H9 (cell line): ENCODE measurements around the gene RNF31. TPM values are rescaled to one million over a fixed set of nuclear protein-coding genes. Genes with fewer than 3 reads are reported as not detected.

ENCODE experiments used
- DNase-seq: peaks from one replicate; pipeline ENCODE4 v3.0.0-alpha.2; 2017
- H2AFZ ChIP-seq: one replicate; pipeline ENCODE4 v1.6.1; 2013; ENCODE audit warnings: mild to moderate bottlenecking, low read length, control low read depth, moderate library complexity
- H2AK5ac ChIP-seq: 2 replicates; pipeline ENCODE4 v1.6.1; 2013; ENCODE audit warnings: low read length, control low read depth, mixed read lengths; ENCODE audit not compliant: insufficient read length
- H2BK120ac ChIP-seq: one replicate; pipeline ENCODE4 v1.6.1; 2013; ENCODE audit warnings: low read depth, mild to moderate bottlenecking, low read length, control low read depth, inconsistent platforms; ENCODE audit not compliant: poor library complexity, severe bottlenecking
- H2BK12ac ChIP-seq: 2 replicates; pipeline ENCODE4 v1.6.1; 2013; ENCODE audit warnings: low read length, control low read depth, mixed read lengths, low read depth; ENCODE audit not compliant: insufficient read length
- H2BK15ac ChIP-seq: 2 replicates; pipeline ENCODE4 v1.6.1; 2013; ENCODE audit warnings: low read depth, low read length, control low read depth
- H2BK20ac ChIP-seq: one replicate; pipeline ENCODE4 v1.6.1; 2013; ENCODE audit warnings: low read depth, mild to moderate bottlenecking, low read length, control low read depth, inconsistent platforms; ENCODE audit not compliant: poor library complexity, severe bottlenecking
- H2BK5ac ChIP-seq: 2 replicates; pipeline ENCODE4 v1.6.1; 2013; ENCODE audit warnings: low read length, control low read depth, mixed read lengths; ENCODE audit not compliant: insufficient read length
- H3K14ac ChIP-seq: 2 replicates; pipeline ENCODE4 v1.6.1; 2013; ENCODE audit warnings: low read length, control low read depth; ENCODE audit not compliant: insufficient read depth
- H3K18ac ChIP-seq: 2 replicates; pipeline ENCODE4 v1.6.1; 2013; ENCODE audit warnings: low read depth, mild to moderate bottlenecking, mixed read lengths, low read length, control low read depth; ENCODE audit not compliant: insufficient read length
- H3K23ac ChIP-seq: 2 replicates; pipeline ENCODE4 v1.6.1; 2013; ENCODE audit warnings: low read length, control low read depth, mixed read lengths, low read depth; ENCODE audit not compliant: insufficient read length
- H3K23me2 ChIP-seq: 2 replicates; pipeline ENCODE4 v1.6.1; 2013; ENCODE audit warnings: low read depth, mild to moderate bottlenecking, mixed read lengths, low read length, control low read depth; ENCODE audit not compliant: insufficient read length, poor library complexity, severe bottlenecking
- H3K27ac ChIP-seq: 2 replicates; pipeline ENCODE4 v1.5.1; 2013; ENCODE audit warnings: low read length, control low read depth, mixed read lengths, low read depth; ENCODE audit not compliant: insufficient read length
- H3K27me3 ChIP-seq: 2 replicates; pipeline ENCODE4 v1.6.1; 2013; ENCODE audit warnings: low read length, control low read depth, inconsistent platforms; ENCODE audit not compliant: insufficient read depth
- H3K4ac ChIP-seq: 2 replicates; pipeline ENCODE4 v1.6.1; 2013; ENCODE audit warnings: low read depth, mild to moderate bottlenecking, control low read depth, inconsistent platforms, low read length, moderate library complexity
- H3K4me1 ChIP-seq: 2 replicates; pipeline ENCODE4 v1.6.1; 2013; ENCODE audit warnings: low read length, control low read depth, inconsistent platforms; ENCODE audit not compliant: insufficient read depth
- H3K4me2 ChIP-seq: 2 replicates; pipeline ENCODE4 v1.6.1; 2013; ENCODE audit warnings: low read length, control low read depth, mixed read lengths; ENCODE audit not compliant: insufficient read length, insufficient read depth
- H3K56ac ChIP-seq: 2 replicates; pipeline ENCODE4 v1.6.1; 2013; ENCODE audit warnings: low read depth, mild to moderate bottlenecking, mixed read lengths, low read length, control low read depth; ENCODE audit not compliant: insufficient read length
- H3K79me1 ChIP-seq: 2 replicates; pipeline ENCODE4 v1.6.1; 2013; ENCODE audit warnings: low read depth, mild to moderate bottlenecking, moderate library complexity, low read length, control low read depth, inconsistent platforms; ENCODE audit not compliant: insufficient read depth, poor library complexity, severe bottlenecking
- H3K79me2 ChIP-seq: 2 replicates; pipeline ENCODE4 v1.6.1; 2013; ENCODE audit warnings: low read length, control low read depth, inconsistent platforms; ENCODE audit not compliant: insufficient read depth
- H3K9ac ChIP-seq: 2 replicates; pipeline ENCODE4 v1.6.1; 2013; ENCODE audit warnings: low read length, control low read depth, mixed read lengths; ENCODE audit not compliant: insufficient read length; ENCODE audit errors: extremely low read depth
- H3K9me3 ChIP-seq: one replicate; pipeline ENCODE4 v1.6.1; 2013; ENCODE audit warnings: low read depth, low read length, inconsistent platforms; ENCODE audit not compliant: control insufficient read depth
- H3T11ph ChIP-seq: one replicate; pipeline ENCODE4 v1.6.1; 2013; ENCODE audit warnings: mild to moderate bottlenecking, low read length, control low read depth, inconsistent platforms
- H4K20me1 ChIP-seq: one replicate; pipeline ENCODE4 v1.6.1; 2013; ENCODE audit not compliant: control insufficient read depth, insufficient read length, insufficient read depth
- H4K5ac ChIP-seq: 2 replicates; pipeline ENCODE4 v1.6.1; 2013; ENCODE audit warnings: low read depth, mild to moderate bottlenecking, mixed read lengths, low read length, control low read depth; ENCODE audit not compliant: insufficient read length
- H4K8ac ChIP-seq: replicated peaks from 2 replicates; pipeline ENCODE4 v1.6.1; 2013; ENCODE audit warnings: low read length, control low read depth, mixed read lengths, low read depth; ENCODE audit not compliant: insufficient read length
- H4K91ac ChIP-seq: 2 replicates; pipeline ENCODE4 v1.6.1; 2013; ENCODE audit warnings: low read depth, mild to moderate bottlenecking, moderate library complexity, mixed read lengths, low read length, control low read depth; ENCODE audit not compliant: insufficient read length
- H3K27ac Mint-ChIP-seq, 3 experiments: 2 replicates in 2 of 3; 3 replicates in 1 of 3; pipeline ENCODE4 v1.8.0; 2020 to 2021; ENCODE audit warnings: mixed read lengths in 3 of 3, mild to moderate bottlenecking in 1 of 3, moderate library complexity in 1 of 3
- H3K27me3 Mint-ChIP-seq: 2 replicates; pipeline ENCODE4 v1.8.0; 2021; ENCODE audit warnings: low read depth, mild to moderate bottlenecking, moderate library complexity, mixed read lengths
- H3K36me3 Mint-ChIP-seq, 3 experiments: 2 replicates in 2 of 3; 3 replicates in 1 of 3; pipeline ENCODE4 v1.8.0; 2020 to 2021; ENCODE audit warnings: low read depth in 3 of 3, mixed read lengths in 3 of 3; ENCODE audit not compliant: insufficient read depth in 1 of 3
- H3K4me1 Mint-ChIP-seq, 2 experiments: 2 replicates each; pipeline ENCODE4 v1.8.0; 2020; ENCODE audit warnings: mixed read lengths in 2 of 2
- H3K4me3 Mint-ChIP-seq, 2 experiments: 2 replicates in 1 of 2; 3 replicates in 1 of 2; pipeline ENCODE4 v1.8.0; 2020 to 2021; ENCODE audit warnings: mild to moderate bottlenecking in 2 of 2, mixed read lengths in 2 of 2, moderate library complexity in 1 of 2
- H3K9me3 Mint-ChIP-seq, 2 experiments: 2 replicates in 1 of 2; 3 replicates in 1 of 2; pipeline ENCODE4 v1.8.0; 2020; ENCODE audit warnings: mild to moderate bottlenecking in 2 of 2, mixed read lengths in 2 of 2, moderate library complexity in 1 of 2
- CTCF ChIP-seq: fragments of 200-600 bp; sonication (generic); conservative IDR thresholded peaks from 3 replicates; pipeline ENCODE4 v1.8.0; 2021; ENCODE audit warnings: antibody characterized with exemption, mild to moderate bottlenecking
- WGBS: extraction: QIAGEN DNeasy Blood & Tissue Kit; methylation state at CpG from one replicate; pipeline ENCODE4 v1.1.7; 2013; ENCODE audit warnings: missing lambda C conversion rate, low lambda C conversion rate, mixed read lengths; ENCODE audit not compliant: insufficient read length; ENCODE audit errors: extremely low coverage; 5-methylcytosine and 5-hydroxymethylcytosine counted together
- total RNA-seq: library from RNA; stranded (reverse); gene quantifications from 2 replicates; pipeline ENCODE4 v1.2.1, GENCODE V29; 2021

RNF31 gene
- total RNA-seq, 1 experiment from 2014 or later = 87.3 TPM

- Histone ChIP-seq H2BK5ac (no peak overlapping the region), H3K4me1 (no peaks in the 10 kb centered on the region), H3K4me2 (no peak overlapping the region), H3K27me3 (no peaks in the 10 kb centered on the region), H2AK5ac (no peak overlapping the region), H4K5ac (no peak overlapping the region), H3K79me1 (no peaks in the 10 kb centered on the region), H3K14ac (no peak overlapping the region), H3K23ac (no peak overlapping the region), H3K9ac (no peak overlapping the region), H3K56ac (no peak overlapping the region), H2BK20ac (no peak overlapping the region), H2BK15ac (no peak overlapping the region), H4K8ac (no peak overlapping the region), H3K18ac (no peak overlapping the region), H3K9me3 (no peaks in the 10 kb centered on the region), H3K4ac (no peak overlapping the region), H2BK12ac (no peak overlapping the region), H4K20me1 (no peaks in the 10 kb centered on the region), H3K23me2 (no peaks in the 10 kb centered on the region), H2BK120ac (no peak overlapping the region), H3K27ac (no peak overlapping the region), H3T11ph (no peak overlapping the region), H3K79me2 (no peaks in the 10 kb centered on the region), H4K91ac (no peak overlapping the region), H2AFZ (no peak overlapping the region)
- Mint-ChIP-seq H3K4me1 (peaks cover 11 to 13% of the 10 kb centered on the region in 2 experiments), H3K27me3 (no peaks in the 10 kb centered on the region; the same call in 1 of the 2 replicates), H3K4me3 (no peak overlapping the region; a peak in 1 of 5 replicates), H3K27ac (peak overlapping the region in 1 of 3 experiments; percentile 79; a peak in 2 of 7 replicates), H3K36me3 (peaks cover 30 to 64% (median 61%) of the 10 kb centered on the region in 3 experiments), H3K9me3 (no peaks in the 10 kb centered on the region)
- TF ChIP-seq CTCF = no peak
- WGBS = no CpG with 5 or more reads among the region's 11 CpGs
- DNase-seq = no peak
These were observed 12.6 kb downstream of the RNF31 start for GRCh38 chr14:24159777-24160498.
